HFFc6 (cell line): Measurements from ENCODE around the gene ERP44. TPM values are rescaled to one million over a fixed set of nuclear protein-coding genes. Genes with fewer than 3 reads are reported as not detected.
A peak's percentile ranks its signal among the peaks of the same experiment; 100 is the strongest.

ENCODE experiments used
- DNase-seq: peaks from one replicate; pipeline ENCODE4 v3.0.0-alpha.2; 2018
- H3K27ac Mint-ChIP-seq: 2 replicates; pipeline ENCODE4 v1.8.0; 2020; ENCODE audit warnings: mild to moderate bottlenecking, mixed read lengths
- H3K27me3 Mint-ChIP-seq: 2 replicates; pipeline ENCODE4 v1.8.0; 2021; ENCODE audit warnings: mild to moderate bottlenecking, moderate library complexity, mixed read lengths; ENCODE audit not compliant: insufficient read depth
- H3K36me3 Mint-ChIP-seq: 2 replicates; pipeline ENCODE4 v1.8.0; 2021; ENCODE audit warnings: low read depth, mixed read lengths
- H3K4me1 Mint-ChIP-seq: 2 replicates; pipeline ENCODE4 v1.8.0; 2020; ENCODE audit warnings: low read depth, mixed read lengths
- H3K4me3 Mint-ChIP-seq: 2 replicates; pipeline ENCODE4 v1.8.0; 2020; ENCODE audit warnings: mild to moderate bottlenecking, moderate library complexity, mixed read lengths
- H3K9me3 Mint-ChIP-seq: 2 replicates; pipeline ENCODE4 v1.8.0; 2020; ENCODE audit warnings: mild to moderate bottlenecking, mixed read lengths
- CTCF ChIP-seq: fragments of 200-600 bp; sonication (generic); IDR thresholded peaks from 2 replicates; pipeline ENCODE4 v1.5.0; 2021; ENCODE audit warnings: antibody characterized with exemption, mild to moderate bottlenecking
- total RNA-seq, 6 experiments: library from RNA; stranded (reverse); fragmentation: NEBNext Ultra II Directional; extraction: Animal tissue kit (Norgen Biotek cat#: 25700); gene quantifications; 2 replicates in 1 of 6; 3 replicates in 5 of 6; pipeline ENCODE4 v1.2.3, GENCODE V29; 2021

ERP44 gene
- total RNA-seq, 6 experiments from 2014 or later = 22.7 to 30.5 (median 27.0) TPM

DNA sequence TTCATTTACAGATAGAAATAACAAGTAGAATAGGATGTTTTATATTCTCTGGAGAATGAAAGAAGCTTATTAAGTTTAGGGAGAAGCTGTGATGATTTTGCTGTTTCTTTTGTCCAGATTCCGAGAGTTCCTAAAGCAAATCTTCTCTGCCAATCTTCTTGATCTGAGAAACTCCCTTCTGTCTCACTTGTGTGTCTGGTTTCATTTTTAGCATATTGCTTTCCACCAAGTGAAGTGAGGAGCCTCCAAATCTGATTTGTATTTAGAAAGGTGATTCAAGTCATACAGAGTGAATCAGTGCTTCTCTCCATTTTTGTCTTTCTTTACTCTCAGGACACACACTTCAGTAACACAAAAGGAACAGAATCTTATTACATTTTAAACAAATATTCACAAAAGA, 144.0 kb downstream of the ERP44 start:
- TF ChIP-seq CTCF = no peak
- H3K27ac Mint-ChIP-seq = no peak overlapping the region
- no peaks in the 10 kb centered on the region for H3K36me3 Mint-ChIP-seq
- no peaks in the 10 kb centered on the region for H3K27me3 Mint-ChIP-seq
- H3K9me3 Mint-ChIP-seq = no peaks in the 10 kb centered on the region
- H3K4me3 Mint-ChIP-seq = no peak overlapping the region
- no peak for DNase-seq
- H3K4me1 Mint-ChIP-seq = no peaks in the 10 kb centered on the region

- TF ChIP-seq CTCF = no peak
These were observed 144.8 kb downstream of the ERP44 start for GRCh38 chr9:99953861-99954507.

DNA sequence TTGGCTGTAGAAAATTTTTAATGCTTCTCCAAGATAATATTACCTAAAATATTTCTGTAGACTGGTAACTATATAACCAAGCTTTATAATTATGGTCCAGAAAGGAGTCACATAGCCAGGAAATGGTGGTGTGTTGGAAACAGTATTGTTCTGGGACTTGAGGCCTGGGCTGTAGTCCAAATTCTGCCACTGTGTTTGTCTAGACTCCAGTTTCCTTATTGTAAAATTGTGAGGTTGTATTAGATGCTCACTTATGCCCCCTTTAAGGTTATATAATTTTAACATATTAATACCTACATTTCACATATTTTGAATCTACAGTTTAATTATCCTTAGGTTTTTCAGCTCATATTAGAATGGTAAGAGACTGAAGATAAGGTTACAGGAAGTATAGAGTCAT, 149.9 kb downstream of the ERP44 start:
- no peak for TF ChIP-seq CTCF
- Mint-ChIP-seq H3K36me3 (no peaks in the 10 kb centered on the region), H3K9me3 (no peaks in the 10 kb centered on the region), H3K27me3 (no peaks in the 10 kb centered on the region), H3K4me3 (no peak overlapping the region), H3K27ac (no peak overlapping the region), H3K4me1 (no peaks in the 10 kb centered on the region)
- DNase-seq = no peak

More at GRCh38 chr9:99953861-99954507, 144.8 kb downstream of the ERP44 start:
- no peaks in the 10 kb centered on the region for H3K9me3 Mint-ChIP-seq
- no peak for DNase-seq
- H3K27me3 Mint-ChIP-seq = no peaks in the 10 kb centered on the region
- no peak overlapping the region for H3K4me3 Mint-ChIP-seq
- no peaks in the 10 kb centered on the region for H3K36me3 Mint-ChIP-seq
- H3K4me1 Mint-ChIP-seq = no peaks in the 10 kb centered on the region
- H3K27ac Mint-ChIP-seq = no peak overlapping the region

GRCh38 chr9:99948482-99948881, 150.3 kb downstream of the ERP44 start:
- DNase-seq = no peak
- Mint-ChIP-seq H3K9me3 (no peaks in the 10 kb centered on the region), H3K4me1 (no peaks in the 10 kb centered on the region), H3K27ac (no peak overlapping the region), H3K4me3 (no peak overlapping the region), H3K36me3 (no peaks in the 10 kb centered on the region), H3K27me3 (no peaks in the 10 kb centered on the region)
- TF ChIP-seq CTCF = no peak

GRCh38 chr9:99947395-99947794, 151.4 kb downstream of the ERP44 start:
- Mint-ChIP-seq H3K9me3 (no peaks in the 10 kb centered on the region), H3K4me3 (no peak overlapping the region), H3K36me3 (no peaks in the 10 kb centered on the region), H3K27ac (no peak overlapping the region), H3K27me3 (no peaks in the 10 kb centered on the region), H3K4me1 (no peaks in the 10 kb centered on the region)
- no peak for DNase-seq
- TF ChIP-seq CTCF = peak; percentile 29; the same call in 1 of the 2 replicates
